Hindlimb muscle (tissue), 1 donor: ENCODE data around the gene FAM83G. TPM values are rescaled to one million over a fixed set of nuclear protein-coding genes. Genes with fewer than 3 reads are reported as not detected.

Source experiments
- DNase-seq: peaks from one replicate; pipeline ENCODE4 v3.0.0-alpha.2; 2013
- polyA plus RNA-seq: library from polyadenylated mRNA; unstranded; fragments of 120-200 nt; gene quantifications from one replicate; pipeline ENCODE4 v1.2.1, GENCODE V29; 2013; ENCODE audit not compliant: insufficient read length

The FAM83G gene
- polyA plus RNA-seq, 1 donor, result 0.46 TPM

- no peak for DNase-seq
Observed at GRCh38 chr17:18987862-18988545, 16.6 kb downstream of the FAM83G start.

DNA sequence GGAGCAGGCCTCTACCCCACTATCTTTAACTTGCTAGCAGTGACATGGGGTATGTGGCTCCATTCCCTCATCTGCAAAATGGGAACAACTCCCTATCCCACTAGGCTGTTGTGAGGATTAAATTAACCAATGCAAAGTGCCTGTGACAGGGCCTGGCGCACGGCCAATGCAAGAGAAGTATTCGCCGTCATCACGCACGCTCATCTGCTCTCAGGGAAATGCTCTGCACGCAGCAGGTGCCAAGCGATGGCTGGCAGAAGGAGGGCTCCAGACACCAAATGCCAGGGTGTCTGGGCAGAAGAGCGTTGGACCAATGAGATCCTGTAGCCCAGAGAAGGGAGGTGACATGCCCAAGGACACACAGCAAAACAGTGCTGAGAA, 17.3 kb downstream of the FAM83G start:
- DNase-seq, result no peak

GRCh38 chr17:18986541-18987229, 17.9 kb downstream of the FAM83G start:
- DNase-seq, result no peak

DNA sequence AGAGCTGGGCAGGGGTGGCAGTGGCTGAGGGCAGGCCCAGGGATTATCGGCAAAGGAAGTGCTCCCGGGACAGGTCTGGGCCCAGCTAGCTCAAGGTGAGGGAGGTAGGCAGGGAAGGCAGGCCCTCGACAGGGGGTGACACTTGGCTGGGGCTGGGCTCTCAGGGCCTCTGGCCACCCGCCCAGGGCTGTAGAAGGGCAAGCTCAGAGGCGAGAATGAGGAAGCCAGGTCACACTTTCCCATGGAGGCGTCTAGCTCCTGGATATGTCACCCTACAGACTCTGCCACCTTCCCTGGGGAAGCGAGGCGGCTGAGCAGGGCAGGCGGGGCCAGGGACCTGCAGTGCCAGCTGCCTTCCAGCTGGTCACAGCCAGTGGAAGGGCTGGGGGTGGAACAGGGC, 19.1 kb downstream of the FAM83G start:
- no peak for DNase-seq

GRCh38 chr17:18984273-18985114, 20.1 kb downstream of the FAM83G start:
- no peak for DNase-seq

DNA sequence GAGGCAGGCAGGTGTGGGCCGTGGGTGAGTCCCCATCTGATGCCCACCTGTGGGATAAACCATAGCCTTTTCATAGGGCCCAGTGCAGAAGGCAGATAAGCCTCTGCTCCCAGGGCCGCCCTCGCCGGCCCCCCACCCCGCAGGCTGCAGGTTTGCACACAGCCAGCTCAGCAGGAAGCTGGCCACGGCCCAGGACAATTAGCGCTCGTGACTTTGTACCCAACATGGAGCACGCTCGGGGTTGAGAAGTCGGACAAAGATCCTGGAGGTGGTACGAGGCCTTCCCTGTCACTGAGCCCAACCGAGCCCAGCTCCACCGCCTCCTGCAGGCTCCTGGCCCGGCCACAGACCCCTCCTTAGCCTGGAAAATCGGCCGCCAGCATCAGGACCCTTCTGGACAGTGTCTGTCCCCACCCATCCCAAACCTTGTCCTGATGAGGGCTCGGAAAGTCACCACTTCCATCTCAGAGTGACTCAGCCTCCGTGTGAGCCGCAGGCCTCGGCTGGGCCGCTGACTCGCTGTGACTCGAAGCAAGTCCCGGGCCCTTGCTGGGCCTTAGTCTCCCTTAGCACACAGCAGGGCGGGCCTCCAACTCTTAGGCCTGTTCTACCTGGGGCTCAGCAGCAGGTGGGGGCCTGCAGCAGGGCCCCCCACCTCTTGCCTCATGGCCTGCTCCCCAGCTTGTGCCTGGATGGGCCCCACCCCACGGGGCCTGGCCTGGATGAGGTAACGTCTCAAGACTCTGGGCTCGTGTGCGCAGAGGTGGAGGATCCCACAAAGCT, 22.7 kb downstream of the FAM83G start:
- no peak for DNase-seq

- no peak for DNase-seq
Observed at GRCh38 chr17:18981335-18981641, 23.3 kb downstream of the FAM83G start.

DNA sequence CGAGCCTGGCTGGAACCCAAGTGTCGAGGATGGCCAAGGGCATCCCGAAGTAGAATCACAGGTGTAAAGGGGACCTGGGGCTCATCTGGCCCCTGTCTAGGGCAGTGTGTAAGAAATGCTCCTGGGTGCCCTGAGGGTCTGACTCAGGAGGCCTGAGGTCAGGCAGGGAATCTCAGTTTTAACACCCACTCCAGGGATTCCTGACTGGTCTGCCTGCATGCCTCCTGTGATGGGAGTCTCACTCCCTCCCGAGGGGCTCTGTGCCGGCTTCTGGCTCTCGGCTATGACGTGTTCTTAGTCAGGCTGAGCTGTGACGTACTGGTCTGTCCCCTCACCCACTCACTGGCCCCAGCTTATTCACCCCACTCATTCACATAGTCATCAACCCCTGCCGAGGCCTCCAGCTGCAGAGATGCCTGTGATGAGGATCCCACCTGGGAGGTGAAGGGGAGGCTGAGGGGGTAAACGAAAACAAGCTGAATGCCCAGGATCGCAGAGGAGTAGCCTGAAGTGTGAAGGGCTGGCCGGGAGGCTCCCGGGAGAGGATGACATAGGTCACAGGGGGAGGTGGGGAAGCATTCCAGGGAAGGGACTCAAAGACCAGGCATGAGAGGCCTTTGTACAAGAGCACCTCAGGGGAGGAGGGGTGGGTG, 23.8 kb downstream of the FAM83G start:
- DNase-seq, result no peak

GRCh38 chr17:18978655-18979054, 25.9 kb downstream of the FAM83G start:
- DNase-seq, result no peak

GRCh38 chr17:18978050-18978449, 26.5 kb downstream of the FAM83G start:
- DNase-seq, result no peak

DNA sequence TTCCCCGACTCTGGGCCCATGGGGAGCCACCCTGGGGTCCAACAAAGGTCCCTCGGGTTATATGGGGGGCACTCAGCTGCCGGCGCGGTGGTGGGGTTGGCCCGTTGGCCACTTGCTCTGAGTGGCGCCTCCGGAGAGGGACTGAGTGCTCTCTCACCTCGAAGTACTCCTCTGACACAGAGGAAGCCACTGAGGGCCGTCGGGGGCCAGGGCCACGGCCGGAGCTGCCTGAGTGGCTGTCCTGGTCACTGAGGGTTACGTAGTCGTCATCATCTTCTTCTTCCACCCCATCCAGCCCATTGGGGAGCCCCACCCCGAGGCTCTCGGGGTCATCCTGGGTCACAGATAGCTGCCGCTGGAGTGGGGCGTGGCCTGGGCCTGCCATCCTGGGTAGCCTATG, 26.9 kb downstream of the FAM83G start:
- no peak for DNase-seq

DNA sequence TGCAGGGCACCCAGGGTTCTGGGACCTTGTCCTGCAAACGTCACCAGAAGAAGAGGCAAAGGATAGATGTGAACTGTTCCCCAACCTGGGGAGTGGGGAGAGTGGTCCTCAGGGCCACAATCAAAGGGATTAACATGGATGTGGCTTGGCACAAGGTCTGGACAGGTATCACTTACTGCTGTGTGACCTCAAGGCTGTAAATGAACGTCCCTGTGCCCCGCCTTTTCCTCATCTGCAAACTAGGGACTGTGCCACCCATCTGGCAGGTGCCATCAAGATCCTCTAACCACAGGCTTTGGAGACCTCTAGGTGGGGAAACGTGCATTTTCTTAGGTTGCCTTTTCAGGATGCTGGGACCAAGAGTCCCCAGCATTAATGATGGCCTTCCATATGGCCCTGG, 27.5 kb downstream of the FAM83G start:
- no peak for DNase-seq

GRCh38 chr17:18976201-18976600, 28.4 kb downstream of the FAM83G start:
- no peak for DNase-seq

DNA sequence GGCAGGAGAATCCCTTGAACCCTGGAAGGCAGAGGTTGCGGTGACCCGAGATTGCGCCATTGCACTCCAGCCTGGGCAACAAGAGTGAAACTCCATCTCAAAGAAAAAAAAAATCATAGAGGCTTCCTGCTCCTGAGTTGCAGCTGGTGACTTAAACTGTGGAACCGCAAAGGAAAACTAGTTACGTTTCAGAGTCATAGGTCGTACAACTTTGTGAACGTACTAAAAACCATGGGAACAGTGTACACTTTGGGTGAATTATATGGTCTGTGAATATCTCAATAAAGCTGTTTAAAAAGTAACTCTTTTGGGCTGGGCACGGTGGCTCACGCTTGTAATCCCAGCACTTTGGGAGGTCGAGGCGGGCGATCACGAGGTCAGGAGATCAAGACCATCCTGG, 29.0 kb downstream of the FAM83G start:
- no peak for DNase-seq

GRCh38 chr17:18974407-18975149, 30.0 kb downstream of the FAM83G start:
- DNase-seq, result no peak

DNA sequence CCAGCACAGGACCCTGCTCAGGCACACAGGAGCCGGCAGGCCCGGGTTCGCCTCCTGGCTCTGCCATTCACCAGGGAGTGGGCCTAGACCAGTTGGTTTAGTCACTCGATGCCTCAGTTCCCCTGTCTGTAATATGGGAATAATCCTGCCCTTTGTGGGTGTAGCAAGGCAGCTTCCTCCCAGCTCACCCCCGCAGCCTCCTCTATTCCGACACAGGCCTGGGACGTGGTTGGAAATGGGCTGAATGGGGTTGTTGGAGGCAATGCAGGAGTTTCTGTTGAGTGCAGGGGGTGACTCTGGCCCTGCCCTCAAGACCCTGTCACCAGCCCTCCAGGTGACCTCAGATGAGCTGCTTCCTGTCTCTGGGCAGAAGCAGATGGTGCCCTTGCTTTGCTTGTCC, 32.8 kb downstream of the FAM83G start:
- no peak for DNase-seq

GRCh38 chr17:18970582-18971480, 33.7 kb downstream of the FAM83G start:
- no peak for DNase-seq

GRCh38 chr17:18968945-18969887, 35.3 kb downstream of the FAM83G start:
- no peak for DNase-seq

- DNase-seq, result no peak
Observed at GRCh38 chr17:18968345-18968744, 36.2 kb downstream of the FAM83G start.
